Stomach (tissue), 9 donors: ENCODE data around the gene LCN2. TPM values are rescaled to one million over a fixed set of nuclear protein-coding genes. Genes with fewer than 3 reads are reported as not detected.

Experiments
- DNase-seq, 2 donors: peaks; one replicate each; pipeline versions ENCODE4 v3.0.0 to v3.0.0-alpha.2; 2013 to 2019
- H3K27ac ChIP-seq, 5 donors: fragments of 200-600 bp in 4 of 5; sonication (generic) in 4 of 5; one replicate each; pipeline ENCODE4 v1.5.1; 2013 to 2019; ENCODE audit warnings: mild to moderate bottlenecking in 1 of 5, moderate library complexity in 1 of 5
- H3K27me3 ChIP-seq, 3 donors: fragments of 200-600 bp; sonication (generic); one replicate each; pipeline ENCODE4 v1.5.1; 2017 to 2019; ENCODE audit warnings: mixed run types in 1 of 3
- H3K36me3 ChIP-seq, 4 donors: fragments of 200-600 bp; sonication (generic); 1 replicate in 3 of 4; 2 replicates in 1 of 4; pipeline ENCODE4 v1.5.1; 2016 to 2019
- H3K4me1 ChIP-seq, 4 donors: fragments of 200-600 bp; sonication (generic); one replicate each; pipeline ENCODE4 v1.5.1; 2016 to 2019
- H3K4me3 ChIP-seq, 4 donors: fragments of 200-600 bp; sonication (generic) in 3 of 4; one replicate each; pipeline ENCODE4 v1.5.1; 2016 to 2019; ENCODE audit warnings: mild to moderate bottlenecking in 1 of 4
- H3K9me3 ChIP-seq, 4 donors: fragments of 200-600 bp; sonication (generic); one replicate each; pipeline ENCODE4 v1.5.1; 2016 to 2019
- CTCF ChIP-seq, 7 experiments: fragments of 450-650 bp in 4 of 7; fragments of 200-600 bp in 3 of 7; sonication (generic) in 3 of 7; IDR thresholded peaks; one replicate each; pipeline ENCODE4 v1.5.1; 2016 to 2019; ENCODE audit warnings: antibody characterized with exemption in 7 of 7, control low read depth in 2 of 7, mild to moderate bottlenecking in 1 of 7
- EP300 ChIP-seq: sonication (generic); formaldehyde crosslinking; IDR thresholded peaks from one replicate; pipeline ENCODE4 v1.6.1; 2017; ENCODE audit warnings: antibody characterized with exemption
- POLR2A ChIP-seq, 4 donors: fragments of 450-650 bp; IDR thresholded peaks; one replicate each; pipeline ENCODE4 v1.6.1; 2016; ENCODE audit warnings: antibody characterized with exemption in 4 of 4, control low read depth in 2 of 4, mild to moderate bottlenecking in 1 of 4, moderate library complexity in 1 of 4
- POLR2AphosphoS5 ChIP-seq, 3 donors: sonication (generic); formaldehyde crosslinking; IDR thresholded peaks; one replicate each; pipeline ENCODE4 v1.6.1; 2016; ENCODE audit warnings: antibody characterized with exemption in 3 of 3
- WGBS, 5 donors: extraction: QIAGEN DNeasy Blood & Tissue Kit in 3 of 5; methylation state at CpG; one replicate each; pipeline versions ENCODE4 v1.1.5 to v1.1.7; 2013 to 2018; 5-methylcytosine and 5-hydroxymethylcytosine counted together
- intact Hi-C: fragments of 100-400 bp; cut with DNase I; formaldehyde crosslinking; loops from one replicate; pipeline ENCODE4 v1.15.1; 2023; ENCODE audit warnings: low total_unique reads
- polyA plus RNA-seq, 3 donors: library from polyadenylated mRNA; stranded (reverse); fragments of 200-250 nt; gene quantifications; one replicate each; pipeline ENCODE4 v1.2.3, GENCODE V29; 2013
- total RNA-seq, 5 donors: library from RNA; depleted of rRNA; stranded (reverse); fragments of >200 nt; gene quantifications; one replicate each; pipeline versions ENCODE4 v1.1.0 to v1.2.3, GENCODE V29; 2014 to 2016
- donor health status: healthy with polysubstance abuse.
- donor health status: Bipolar disorder and iron deficiency.
- donor health status: healthy.

LCN2 gene
- total and polyA plus RNA-seq, 8 donors, result 10.8 to 922 (median 383) TPM; not detected in 1

GRCh38 chr9:128145536-128145935 is 3.7 kb upstream of the LCN2 start:
- H3K9me3 ChIP-seq, result no peaks in the 10 kb centered on the region
- no peak overlapping the region for H3K27ac ChIP-seq
- intact Hi-C loops, result no loop called here
- peak in 1 of 2 donors; percentile 59 for DNase-seq
- no peak overlapping the region for H3K4me3 ChIP-seq
- no peaks in the 10 kb centered on the region for H3K36me3 ChIP-seq
- H3K27me3 ChIP-seq, result no peaks in the 10 kb centered on the region
- H3K4me1 ChIP-seq, result peaks cover 10 to 47% (median 25%) of the 10 kb centered on the region in 4 donors
- WGBS, 5 donors, result 44 to 69% (median 45%) methylated on average over 7 to 8 of the region's 8 CpGs
- no peak for TF ChIP-seq POLR2A (IDR thresholded peaks at IDR 0.05)
- TF ChIP-seq POLR2AphosphoS5 (IDR thresholded peaks at IDR 0.05), result no peak
- TF ChIP-seq CTCF (IDR thresholded peaks at IDR 0.05), result no peak
- no peak for TF ChIP-seq EP300

- intact Hi-C loops, result no loop called here
- WGBS, 5 donors, result 75 to 85% (median 78%) methylated on average over 7 to 13 of the region's 13 CpGs
- Histone ChIP-seq H3K27me3 (no peaks in the 10 kb centered on the region), H3K9me3 (no peaks in the 10 kb centered on the region), H3K36me3 (no peaks in the 10 kb centered on the region), H3K4me1 (peaks cover 10 to 51% (median 26%) of the 10 kb centered on the region in 4 donors), H3K4me3 (no peak overlapping the region), H3K27ac (no peak overlapping the region)
- no peak for DNase-seq
- no peak for TF ChIP-seq POLR2A (IDR thresholded peaks at IDR 0.05)
- TF ChIP-seq EP300, result no peak
- no peak for TF ChIP-seq CTCF (IDR thresholded peaks at IDR 0.05)
- TF ChIP-seq POLR2AphosphoS5 (IDR thresholded peaks at IDR 0.05), result no peak
These were observed 3.3 kb upstream of the LCN2 start for GRCh38 chr9:128145951-128146351.

DNA sequence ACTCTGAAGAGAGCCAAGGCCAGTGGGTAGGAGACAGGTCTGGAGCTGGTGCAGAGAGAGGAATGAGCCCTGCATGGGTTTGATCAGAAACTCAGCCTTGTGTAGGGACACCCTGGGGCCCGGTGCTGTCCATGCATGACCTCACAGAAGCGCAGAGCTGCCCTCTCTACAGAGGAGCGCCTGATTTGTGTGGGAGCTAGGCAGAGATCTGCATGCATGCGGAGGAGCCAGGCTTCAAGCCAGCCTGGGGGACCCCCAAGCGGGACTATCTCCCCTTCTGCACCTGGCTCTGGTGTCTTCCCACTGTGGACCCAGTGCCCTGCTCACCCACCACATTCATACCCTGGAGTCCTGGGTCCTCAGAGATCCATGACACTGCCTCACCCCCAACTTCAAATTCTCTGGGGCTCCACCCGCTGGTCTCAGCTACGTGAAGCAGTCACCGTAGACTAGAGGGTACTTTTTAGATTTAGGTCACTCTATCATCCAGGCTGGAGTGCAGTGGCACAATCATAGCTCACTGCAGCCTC is 2.6 kb upstream of the LCN2 start:
- intact Hi-C loops, result no loop called here
- no peak for DNase-seq
- H3K9me3 ChIP-seq, result no peaks in the 10 kb centered on the region
- no peaks in the 10 kb centered on the region for H3K27me3 ChIP-seq
- TF ChIP-seq CTCF (IDR thresholded peaks at IDR 0.05), result no peak
- no peak for TF ChIP-seq POLR2A (IDR thresholded peaks at IDR 0.05)
- no peak for TF ChIP-seq POLR2AphosphoS5 (IDR thresholded peaks at IDR 0.05)
- TF ChIP-seq EP300, result no peak
- peaks cover 10 to 56% (median 26%) of the 10 kb centered on the region in 4 donors for H3K4me1 ChIP-seq
- WGBS, 5 donors, result 87 to 94% (median 92%) methylated on average over 8 of the region's 8 CpGs
- no peak overlapping the region for H3K27ac ChIP-seq
- H3K4me3 ChIP-seq, result no peak overlapping the region
- no peaks in the 10 kb centered on the region for H3K36me3 ChIP-seq

- H3K27ac ChIP-seq, result peak overlapping the region in 3 of 5 donors; percentile 68 to 88 (median 87)
- DNase-seq, result peak in 1 of 2 donors; percentile 5
- no peaks in the 10 kb centered on the region for H3K27me3 ChIP-seq
- no peak overlapping the region for H3K4me3 ChIP-seq
- WGBS, 5 donors, result 77 to 92% (median 85%) methylated on average over 3 to 5 of the region's 5 CpGs
- intact Hi-C loops, result no loop called here
- no peaks in the 10 kb centered on the region for H3K36me3 ChIP-seq
- TF ChIP-seq CTCF (IDR thresholded peaks at IDR 0.05) (no peak), EP300 (no peak), POLR2A (IDR thresholded peaks at IDR 0.05) (no peak), POLR2AphosphoS5 (IDR thresholded peaks at IDR 0.05) (no peak)
- no peaks in the 10 kb centered on the region for H3K9me3 ChIP-seq
- peaks cover 10 to 50% (median 26%) of the 10 kb centered on the region in 4 donors for H3K4me1 ChIP-seq
These were observed 698 bp upstream of the LCN2 start for GRCh38 chr9:128148509-128149000.
